Smooth muscle cell (in vitro differentiated cells): ENCODE measurements around the gene ETNPPL. TPM values are rescaled to one million over a fixed set of nuclear protein-coding genes. Genes with fewer than 3 reads are reported as not detected.

Source experiments
- DNase-seq: peaks from one replicate; lab custom pipeline; 2025; ENCODE audit not compliant: unreplicated experiment; lab: John Stamatoyannopoulos, UW
- H2AFZ ChIP-seq: fragments of 200-600 bp; sonication (generic); 2 replicates; pipeline ENCODE4 v1.6.0; 2016; ENCODE audit warnings: antibody characterized with exemption, low read depth, mild to moderate bottlenecking
- H3F3A ChIP-seq: fragments of 200-600 bp; sonication (generic); 2 replicates; pipeline ENCODE4 v1.6.0; 2017; ENCODE audit warnings: antibody characterized with exemption, low read depth
- H3K27ac ChIP-seq: fragments of 200-600 bp; sonication (generic); 2 replicates; pipeline ENCODE4 v1.5.1; 2016; ENCODE audit warnings: low read depth, mild to moderate bottlenecking
- H3K27me3 ChIP-seq: fragments of 200-600 bp; sonication (generic); 2 replicates; pipeline ENCODE4 v1.6.1; 2016; ENCODE audit warnings: low read depth, mild to moderate bottlenecking
- H3K36me3 ChIP-seq: fragments of 200-600 bp; sonication (generic); 2 replicates; pipeline ENCODE4 v1.5.1; 2016; ENCODE audit warnings: low read depth
- H3K4me1 ChIP-seq: fragments of 200-600 bp; sonication (generic); 2 replicates; pipeline ENCODE4 v1.5.1; 2016; ENCODE audit warnings: low read depth
- H3K4me2 ChIP-seq: fragments of 200-600 bp; sonication (generic); 2 replicates; pipeline ENCODE4 v1.6.0; 2016; ENCODE audit warnings: mild to moderate bottlenecking
- H3K4me3 ChIP-seq: fragments of 200-600 bp; sonication (generic); 2 replicates; pipeline ENCODE4 v1.5.1; 2016; ENCODE audit warnings: mild to moderate bottlenecking
- H3K79me2 ChIP-seq: fragments of 200-600 bp; sonication (generic); 2 replicates; pipeline ENCODE4 v1.6.0; 2016; ENCODE audit warnings: low read depth, mild to moderate bottlenecking
- H3K9ac ChIP-seq: fragments of 200-600 bp; sonication (generic); 2 replicates; pipeline ENCODE4 v1.6.0; 2016; ENCODE audit warnings: low read depth
- H3K9me3 ChIP-seq: fragments of 200-600 bp; sonication (generic); replicated peaks from 2 replicates; pipeline ENCODE4 v1.5.1; 2016; ENCODE audit warnings: low read depth
- H4K20me1 ChIP-seq: fragments of 200-600 bp; sonication (generic); 2 replicates; pipeline ENCODE4 v1.6.0; 2016; ENCODE audit warnings: low read depth
- WGBS: methylation state at CpG from one replicate; pipeline ENCODE4 v1.1.7; 2016; ENCODE audit warnings: low lambda C conversion rate; 5-methylcytosine and 5-hydroxymethylcytosine counted together
- polyA plus RNA-seq: library from polyadenylated mRNA; unstranded; fragments of >200 nt; fragmentation: Nextera tagmentation; extraction: Ambion mirVana; gene quantifications from 2 replicates; pipeline ENCODE4 v1.2.1, GENCODE V29; 2016
- total RNA-seq: library from RNA; depleted of rRNA; stranded (reverse); fragments of >200 nt; gene quantifications from 2 replicates; pipeline ENCODE4 v1.2.3, GENCODE V29; 2014
- TF ChIP-seq, protein P1 (sequence below): fragments of 200-600 bp; sonication (generic); IDR thresholded peaks from 2 replicates; pipeline ENCODE4 v1.5.1; 2017; ENCODE audit warnings: borderline replicate concordance, mild to moderate bottlenecking, antibody characterized with exemption; ENCODE audit not compliant: insufficient read depth, poor library complexity, severe bottlenecking

ETNPPL gene
- total and polyA plus RNA-seq, 2 experiments from 2014 or later, result not detected

GRCh38 chr4:108702960-108703359 is 59.9 kb downstream of the ETNPPL start:
- 81% methylated on average over 3 of the region's 3 CpGs for WGBS
- Histone ChIP-seq H3K9me3 (no peaks in the 10 kb centered on the region), H3K27ac (no peak overlapping the region)

DNA sequence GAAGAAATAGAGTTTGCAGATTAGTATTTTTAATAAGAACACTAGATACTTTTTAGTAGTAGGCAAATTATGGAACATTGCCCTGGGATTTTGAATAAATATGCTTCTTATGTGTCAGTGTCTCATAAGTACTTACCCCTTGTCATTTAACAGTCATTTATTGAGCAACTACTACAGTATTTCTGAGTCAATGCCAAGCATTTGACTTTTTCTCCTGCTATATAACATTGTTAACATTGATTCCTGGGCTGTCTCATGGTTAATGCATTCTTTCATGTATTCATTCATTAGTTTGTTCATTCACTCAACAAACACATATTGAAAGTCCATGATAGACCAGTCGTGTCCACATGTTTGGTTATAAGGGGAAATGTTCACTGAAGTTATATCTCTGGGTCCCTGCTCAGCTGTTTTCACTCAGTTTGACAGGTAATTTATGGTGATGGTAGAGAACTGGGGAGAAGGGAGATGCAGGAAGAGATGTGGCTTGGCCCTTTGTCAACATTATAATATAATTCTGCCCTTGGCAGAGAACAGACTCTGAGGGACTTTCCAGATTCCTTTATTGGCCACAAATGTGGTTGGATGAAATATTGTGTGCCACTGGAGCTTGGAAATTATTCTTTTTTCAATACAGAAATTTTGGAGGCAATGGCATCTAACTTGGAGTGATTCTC is 62.6 kb downstream of the ETNPPL start:
- no peak overlapping the region for H3K9ac ChIP-seq
- no peaks in the 10 kb centered on the region for H3K36me3 ChIP-seq
- no peak overlapping the region for H3K4me2 ChIP-seq
- no peaks in the 10 kb centered on the region for H4K20me1 ChIP-seq
- H3K4me1 ChIP-seq, result no peaks in the 10 kb centered on the region
- no peak overlapping the region for H2AFZ ChIP-seq
- no peak overlapping the region for H3K27ac ChIP-seq
- DNase-seq, result no peak
- TF ChIP-seq, protein P1, sequence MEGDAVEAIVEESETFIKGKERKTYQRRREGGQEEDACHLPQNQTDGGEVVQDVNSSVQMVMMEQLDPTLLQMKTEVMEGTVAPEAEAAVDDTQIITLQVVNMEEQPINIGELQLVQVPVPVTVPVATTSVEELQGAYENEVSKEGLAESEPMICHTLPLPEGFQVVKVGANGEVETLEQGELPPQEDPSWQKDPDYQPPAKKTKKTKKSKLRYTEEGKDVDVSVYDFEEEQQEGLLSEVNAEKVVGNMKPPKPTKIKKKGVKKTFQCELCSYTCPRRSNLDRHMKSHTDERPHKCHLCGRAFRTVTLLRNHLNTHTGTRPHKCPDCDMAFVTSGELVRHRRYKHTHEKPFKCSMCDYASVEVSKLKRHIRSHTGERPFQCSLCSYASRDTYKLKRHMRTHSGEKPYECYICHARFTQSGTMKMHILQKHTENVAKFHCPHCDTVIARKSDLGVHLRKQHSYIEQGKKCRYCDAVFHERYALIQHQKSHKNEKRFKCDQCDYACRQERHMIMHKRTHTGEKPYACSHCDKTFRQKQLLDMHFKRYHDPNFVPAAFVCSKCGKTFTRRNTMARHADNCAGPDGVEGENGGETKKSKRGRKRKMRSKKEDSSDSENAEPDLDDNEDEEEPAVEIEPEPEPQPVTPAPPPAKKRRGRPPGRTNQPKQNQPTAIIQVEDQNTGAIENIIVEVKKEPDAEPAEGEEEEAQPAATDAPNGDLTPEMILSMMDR, result no peak
- no peak overlapping the region for H3K4me3 ChIP-seq
- no peaks in the 10 kb centered on the region for H3K79me2 ChIP-seq
- no peaks in the 10 kb centered on the region for H3K9me3 ChIP-seq
- H3F3A ChIP-seq, result no peaks in the 10 kb centered on the region
- WGBS, result 82% methylated on average over 1 of the region's 1 CpG
- H3K27me3 ChIP-seq, result no peaks in the 10 kb centered on the region

More at GRCh38 chr4:108702960-108703359, 59.9 kb downstream of the ETNPPL start:
- Histone ChIP-seq H3K27me3 (no peaks in the 10 kb centered on the region), H3K4me2 (no peak overlapping the region), H2AFZ (peak overlapping the region; percentile 2), H3K4me3 (no peak overlapping the region), H3K79me2 (no peaks in the 10 kb centered on the region), H4K20me1 (no peaks in the 10 kb centered on the region), H3K36me3 (no peaks in the 10 kb centered on the region), H3F3A (no peaks in the 10 kb centered on the region), H3K4me1 (no peaks in the 10 kb centered on the region), H3K9ac (no peak overlapping the region)
- no peak for DNase-seq
- TF ChIP-seq, protein P1, result no peak

DNA sequence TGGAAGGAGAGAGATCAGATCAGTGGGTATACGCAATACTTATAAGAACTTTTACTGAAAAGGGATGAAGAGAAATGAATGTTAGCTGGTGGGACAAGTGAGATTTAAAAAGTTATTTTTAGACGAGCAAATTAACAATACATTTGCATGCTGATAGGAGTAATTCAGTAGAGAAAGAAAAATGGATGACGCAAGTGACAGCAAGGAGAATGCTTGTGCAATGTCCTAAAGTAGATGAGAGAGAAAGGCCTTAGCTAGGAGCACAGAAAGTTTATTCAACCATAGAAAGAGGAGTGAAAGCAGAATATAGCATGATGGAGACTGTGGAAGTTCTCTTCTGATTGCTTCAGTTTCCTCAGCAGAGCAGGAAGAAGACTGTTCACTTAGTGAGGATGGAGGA is 66.7 kb downstream of the ETNPPL start:
- Histone ChIP-seq H3K4me3 (no peak overlapping the region), H2AFZ (no peak overlapping the region), H3K4me2 (no peak overlapping the region), H3K27ac (no peak overlapping the region), H3K27me3 (no peaks in the 10 kb centered on the region), H3K4me1 (no peaks in the 10 kb centered on the region), H3K9ac (no peak overlapping the region), H3F3A (no peaks in the 10 kb centered on the region), H3K9me3 (no peaks in the 10 kb centered on the region), H3K79me2 (no peaks in the 10 kb centered on the region), H3K36me3 (no peaks in the 10 kb centered on the region), H4K20me1 (no peaks in the 10 kb centered on the region)
- 89% methylated on average over 3 of the region's 3 CpGs for WGBS
- DNase-seq, result no peak
- TF ChIP-seq, protein P1, result no peak

DNA sequence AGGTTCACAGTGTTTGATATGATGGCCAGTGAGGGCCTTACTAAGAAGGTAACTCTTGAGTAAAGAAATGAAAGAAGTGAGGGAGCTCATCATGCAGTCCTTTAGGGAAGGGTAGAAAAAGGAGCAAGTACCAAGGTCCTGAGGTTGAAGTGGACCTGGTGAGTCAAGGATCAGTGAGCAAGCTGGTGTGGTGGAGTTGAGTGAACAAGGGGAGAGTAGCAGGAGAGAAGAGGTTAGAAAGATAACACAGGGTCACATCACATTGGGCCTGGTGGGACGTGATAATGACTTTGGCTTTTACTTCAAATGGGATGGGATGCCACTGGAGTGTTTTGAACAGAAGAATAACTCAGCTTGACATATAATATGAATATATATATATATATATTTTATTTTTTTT is 67.8 kb downstream of the ETNPPL start:
- Histone ChIP-seq H2AFZ (no peak overlapping the region), H3K27ac (no peak overlapping the region), H3K4me2 (no peak overlapping the region), H3K9me3 (no peaks in the 10 kb centered on the region), H3K4me1 (no peaks in the 10 kb centered on the region), H3K4me3 (no peak overlapping the region), H4K20me1 (no peaks in the 10 kb centered on the region), H3K9ac (no peak overlapping the region), H3K27me3 (no peaks in the 10 kb centered on the region), H3K36me3 (no peaks in the 10 kb centered on the region), H3F3A (no peaks in the 10 kb centered on the region), H3K79me2 (no peaks in the 10 kb centered on the region)
- TF ChIP-seq, protein P1, result no peak
- 92% methylated on average over 1 of the region's 1 CpG for WGBS
- no peak for DNase-seq
